ENCODE measurements around the gene TSHZ2. TPM values are rescaled to one million over a fixed set of nuclear protein-coding genes. Genes with fewer than 3 reads are reported as not detected.

TSHZ2 gene
- total RNA-seq, 1 experiment from 2014 or later, result 0.07 TPM

GRCh38 chr20:53399083-53399482 is 426.9 kb downstream of the TSHZ2 start:
- Histone ChIP-seq H4K5ac (ENCODE audit: insufficient read length, low read depth, low read length) (no peak overlapping the region), H3K9ac (ENCODE audit: extremely low read depth, insufficient read length, low read length) (no peak overlapping the region), H3T11ph (ENCODE audit: low read length) (no peak overlapping the region), H3K23me2 (ENCODE audit: insufficient read length, low read depth, low read length, poor library complexity, severe bottlenecking) (no peaks in the 10 kb centered on the region), H3K23ac (ENCODE audit: insufficient read length, low read depth, low read length) (no peak overlapping the region), H3K4me1 (ENCODE audit: insufficient read depth, low read length) (no peaks in the 10 kb centered on the region), H2BK12ac (ENCODE audit: insufficient read length, low read depth, low read length) (no peak overlapping the region), H2BK120ac (ENCODE audit: low read depth, low read length, poor library complexity, severe bottlenecking) (no peak overlapping the region), H2BK5ac (ENCODE audit: insufficient read length, low read length) (no peak overlapping the region), H3K27me3 (ENCODE audit: insufficient read depth, low read length) (no peaks in the 10 kb centered on the region), H3K79me1 (ENCODE audit: insufficient read depth, low read depth, low read length, poor library complexity, severe bottlenecking) (no peaks in the 10 kb centered on the region), H3K56ac (ENCODE audit: insufficient read length, low read depth, low read length) (no peak overlapping the region), H3K14ac (ENCODE audit: insufficient read depth, low read length) (no peak overlapping the region), H4K8ac (replicated peaks; ENCODE audit: insufficient read length, low read depth, low read length) (no peak overlapping the region), H3K4ac (ENCODE audit: low read depth, low read length) (no peak overlapping the region), H4K91ac (ENCODE audit: insufficient read length, low read depth, low read length) (no peak overlapping the region), H3K27ac (ENCODE audit: insufficient read length, low read depth, low read length) (no peak overlapping the region), H2AFZ (ENCODE audit: low read length) (no peak overlapping the region), H3K18ac (ENCODE audit: insufficient read length, low read depth, low read length) (no peak overlapping the region), H4K20me1 (ENCODE audit: control insufficient read depth, insufficient read depth, insufficient read length) (no peaks in the 10 kb centered on the region), H3K79me2 (ENCODE audit: insufficient read depth, low read length) (no peaks in the 10 kb centered on the region), H2AK5ac (ENCODE audit: insufficient read length, low read length) (no peak overlapping the region), H2BK15ac (ENCODE audit: low read depth, low read length) (no peak overlapping the region), H2BK20ac (ENCODE audit: low read depth, low read length, poor library complexity, severe bottlenecking) (no peak overlapping the region), H3K4me2 (ENCODE audit: insufficient read depth, insufficient read length, low read length) (no peak overlapping the region), H3K9me3 (ENCODE audit: control insufficient read depth, low read depth, low read length) (no peaks in the 10 kb centered on the region)
- no CpG with 5 or more reads among the region's 7 CpGs for WGBS (ENCODE audit: extremely low coverage, insufficient read length, low lambda C conversion rate)
- no peak overlapping the region for H3K27ac Mint-ChIP-seq
- no peaks in the 10 kb centered on the region for H3K9me3 Mint-ChIP-seq
- H3K4me3 Mint-ChIP-seq, result no peak overlapping the region
- H3K4me1 Mint-ChIP-seq, result 0 out of 4 replicates have a peak, but pooled peaks cover 0 to 3% of the 10 kb centered on the region in 2 experiments
- DNase-seq, result no peak
- TF ChIP-seq CTCF (conservative IDR thresholded peaks at IDR 0.05), result no peak
- no peaks in the 10 kb centered on the region for H3K36me3 Mint-ChIP-seq (ENCODE audit: insufficient read depth in 1 of 3, low read depth in 3 of 3)
- no peaks in the 10 kb centered on the region for H3K27me3 Mint-ChIP-seq (ENCODE audit: low read depth)

Data from H9 (cell line).